K562 (cell line): Measurements from ENCODE around the gene CLIP2. TPM values are rescaled to one million over a fixed set of nuclear protein-coding genes. Genes with fewer than 3 reads are reported as not detected.
A peak's percentile ranks its signal among the peaks of the same experiment; 100 is the strongest.

Experiments
- DPF2 ChIP-seq: fragments of 450-650 bp; IDR thresholded peaks from 2 replicates; pipeline ENCODE4 v1.6.1; 2016
- GATAD2B ChIP-seq: fragments of 450-650 bp; IDR thresholded peaks from 2 replicates; pipeline ENCODE4 v1.6.1; 2017; ENCODE audit warnings: mild to moderate bottlenecking, borderline replicate concordance
- HNRNPK ChIP-seq: fragments of 200-400 bp; formaldehyde crosslinking; IDR thresholded peaks from one replicate; pipeline ENCODE4 v1.6.1; 2018; ENCODE audit warnings: mild to moderate bottlenecking, low read depth, low read length; ENCODE audit not compliant: poor library complexity, severe bottlenecking
- IRF2 ChIP-seq: sonication (generic); formaldehyde crosslinking; IDR thresholded peaks from 2 replicates; pipeline ENCODE4 v1.8.1; 2022; ENCODE audit warnings: mild to moderate bottlenecking, missing genetic modification reagents
- RFX7 ChIP-seq: fragments of 250-450 bp; sonication (Bioruptor Pico); IDR thresholded peaks from 2 replicates; pipeline ENCODE4 v1.5.1; 2021; ENCODE audit warnings: mild to moderate bottlenecking
- SAFB ChIP-seq: fragments of 200-400 bp; formaldehyde crosslinking; IDR thresholded peaks from 2 replicates; pipeline ENCODE4 v1.6.1; 2017; ENCODE audit warnings: low read depth, low read length, borderline replicate concordance
- ZNF24 ChIP-seq: fragments of 450-650 bp; IDR thresholded peaks from 2 replicates; pipeline ENCODE4 v1.6.1; 2016
- polyA plus RNA-seq, 8 experiments: library from polyadenylated mRNA; depleted of rRNA in 4 of 8; stranded (reverse) in 5 of 8; unstranded in 3 of 8; fragments of >200 nt; fragmentation: Nextera tagmentation in 2 of 8; fragmentation: Illumina TruSeq in 1 of 8; extraction: Ambion mirVana in 2 of 8; extraction: Trizol in 1 of 8; gene quantifications; 2 replicates each; pipeline versions ENCODE4 v1.2.1 to v1.2.3, GENCODE V29; 2011 to 2014; ENCODE audit warnings: inconsistent platforms in 1 of 8, missing spikeins in 1 of 8
- total RNA-seq, 7 experiments: library from RNA; depleted of rRNA in 6 of 7; stranded (reverse); fragments of >200 nt in 6 of 7; fragmentation: Illumina TruSeq in 2 of 7; extraction: Trizol in 2 of 7; gene quantifications; 2 replicates each; pipeline versions ENCODE4 v1.2.1 to v1.2.3, GENCODE V29; 2011 to 2021; ENCODE audit warnings: low replicate concordance in 1 of 7
- TF ChIP-seq, protein P1 (sequence below): fragments of 450-650 bp; IDR thresholded peaks from 2 replicates; pipeline ENCODE4 v1.6.1; 2016; ENCODE audit warnings: mild to moderate bottlenecking, moderate library complexity
- TF ChIP-seq, protein P2 (sequence below): fragments of 250-450 bp; sonication (Bioruptor Pico); IDR thresholded peaks from 2 replicates; pipeline ENCODE4 v1.4.0; 2020; ENCODE audit warnings: mild to moderate bottlenecking, moderate library complexity
- TF ChIP-seq, protein P3 (sequence below): conservative IDR thresholded peaks from 2 replicates; pipeline ENCODE4 v1.6.1; 2011; ENCODE audit warnings: low read depth, mild to moderate bottlenecking, low read length; ENCODE audit not compliant: control insufficient read depth
- TF ChIP-seq, protein P4 (sequence below): fragments of 450-650 bp; IDR thresholded peaks from 2 replicates; pipeline ENCODE4 v1.7.0; 2016; ENCODE audit warnings: borderline replicate concordance

CLIP2 gene
- total and polyA plus RNA-seq, 9 of the 15 experiments (the other 6 are each of a cell fraction or from before 2014, with no cell fraction given), result 0.07 to 5.4 (median 2.1) TPM

DNA sequence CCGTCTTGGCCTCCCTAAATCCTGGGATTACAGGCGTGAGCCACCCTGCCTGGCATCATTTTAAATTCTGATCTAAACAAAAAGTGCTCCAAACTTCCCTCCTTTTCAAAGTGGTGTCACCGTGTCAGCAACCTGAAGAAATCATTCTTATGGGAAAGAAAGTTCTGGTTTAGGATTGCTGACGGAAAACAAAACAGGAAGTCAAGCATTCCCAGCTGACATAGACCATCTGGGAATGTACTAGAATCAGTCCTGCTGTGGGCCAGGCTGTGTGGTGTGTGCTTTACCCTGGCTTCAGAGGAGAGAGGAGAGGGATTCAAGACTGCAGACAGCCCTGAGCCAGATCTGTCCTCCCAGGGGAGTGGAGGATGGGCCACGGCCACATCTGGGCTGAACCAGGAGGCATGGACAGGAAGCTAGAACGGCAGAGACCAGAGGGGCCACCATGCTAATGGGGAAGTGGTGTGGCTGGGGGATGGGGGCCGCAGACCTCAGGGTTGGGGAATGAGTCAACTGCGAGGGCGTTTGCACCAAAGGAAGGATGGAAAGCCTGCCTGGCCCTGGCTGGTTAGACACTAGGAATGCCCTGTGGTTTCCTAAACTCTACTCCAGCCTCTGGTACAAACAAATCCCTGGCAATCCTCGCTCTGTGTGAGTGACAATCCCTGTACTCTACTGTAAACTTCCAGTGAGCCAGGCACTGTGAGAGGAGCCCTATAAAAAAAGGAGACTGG lies 16.7 kb upstream of the CLIP2 start (continued):
- TF ChIP-seq, protein P1, sequence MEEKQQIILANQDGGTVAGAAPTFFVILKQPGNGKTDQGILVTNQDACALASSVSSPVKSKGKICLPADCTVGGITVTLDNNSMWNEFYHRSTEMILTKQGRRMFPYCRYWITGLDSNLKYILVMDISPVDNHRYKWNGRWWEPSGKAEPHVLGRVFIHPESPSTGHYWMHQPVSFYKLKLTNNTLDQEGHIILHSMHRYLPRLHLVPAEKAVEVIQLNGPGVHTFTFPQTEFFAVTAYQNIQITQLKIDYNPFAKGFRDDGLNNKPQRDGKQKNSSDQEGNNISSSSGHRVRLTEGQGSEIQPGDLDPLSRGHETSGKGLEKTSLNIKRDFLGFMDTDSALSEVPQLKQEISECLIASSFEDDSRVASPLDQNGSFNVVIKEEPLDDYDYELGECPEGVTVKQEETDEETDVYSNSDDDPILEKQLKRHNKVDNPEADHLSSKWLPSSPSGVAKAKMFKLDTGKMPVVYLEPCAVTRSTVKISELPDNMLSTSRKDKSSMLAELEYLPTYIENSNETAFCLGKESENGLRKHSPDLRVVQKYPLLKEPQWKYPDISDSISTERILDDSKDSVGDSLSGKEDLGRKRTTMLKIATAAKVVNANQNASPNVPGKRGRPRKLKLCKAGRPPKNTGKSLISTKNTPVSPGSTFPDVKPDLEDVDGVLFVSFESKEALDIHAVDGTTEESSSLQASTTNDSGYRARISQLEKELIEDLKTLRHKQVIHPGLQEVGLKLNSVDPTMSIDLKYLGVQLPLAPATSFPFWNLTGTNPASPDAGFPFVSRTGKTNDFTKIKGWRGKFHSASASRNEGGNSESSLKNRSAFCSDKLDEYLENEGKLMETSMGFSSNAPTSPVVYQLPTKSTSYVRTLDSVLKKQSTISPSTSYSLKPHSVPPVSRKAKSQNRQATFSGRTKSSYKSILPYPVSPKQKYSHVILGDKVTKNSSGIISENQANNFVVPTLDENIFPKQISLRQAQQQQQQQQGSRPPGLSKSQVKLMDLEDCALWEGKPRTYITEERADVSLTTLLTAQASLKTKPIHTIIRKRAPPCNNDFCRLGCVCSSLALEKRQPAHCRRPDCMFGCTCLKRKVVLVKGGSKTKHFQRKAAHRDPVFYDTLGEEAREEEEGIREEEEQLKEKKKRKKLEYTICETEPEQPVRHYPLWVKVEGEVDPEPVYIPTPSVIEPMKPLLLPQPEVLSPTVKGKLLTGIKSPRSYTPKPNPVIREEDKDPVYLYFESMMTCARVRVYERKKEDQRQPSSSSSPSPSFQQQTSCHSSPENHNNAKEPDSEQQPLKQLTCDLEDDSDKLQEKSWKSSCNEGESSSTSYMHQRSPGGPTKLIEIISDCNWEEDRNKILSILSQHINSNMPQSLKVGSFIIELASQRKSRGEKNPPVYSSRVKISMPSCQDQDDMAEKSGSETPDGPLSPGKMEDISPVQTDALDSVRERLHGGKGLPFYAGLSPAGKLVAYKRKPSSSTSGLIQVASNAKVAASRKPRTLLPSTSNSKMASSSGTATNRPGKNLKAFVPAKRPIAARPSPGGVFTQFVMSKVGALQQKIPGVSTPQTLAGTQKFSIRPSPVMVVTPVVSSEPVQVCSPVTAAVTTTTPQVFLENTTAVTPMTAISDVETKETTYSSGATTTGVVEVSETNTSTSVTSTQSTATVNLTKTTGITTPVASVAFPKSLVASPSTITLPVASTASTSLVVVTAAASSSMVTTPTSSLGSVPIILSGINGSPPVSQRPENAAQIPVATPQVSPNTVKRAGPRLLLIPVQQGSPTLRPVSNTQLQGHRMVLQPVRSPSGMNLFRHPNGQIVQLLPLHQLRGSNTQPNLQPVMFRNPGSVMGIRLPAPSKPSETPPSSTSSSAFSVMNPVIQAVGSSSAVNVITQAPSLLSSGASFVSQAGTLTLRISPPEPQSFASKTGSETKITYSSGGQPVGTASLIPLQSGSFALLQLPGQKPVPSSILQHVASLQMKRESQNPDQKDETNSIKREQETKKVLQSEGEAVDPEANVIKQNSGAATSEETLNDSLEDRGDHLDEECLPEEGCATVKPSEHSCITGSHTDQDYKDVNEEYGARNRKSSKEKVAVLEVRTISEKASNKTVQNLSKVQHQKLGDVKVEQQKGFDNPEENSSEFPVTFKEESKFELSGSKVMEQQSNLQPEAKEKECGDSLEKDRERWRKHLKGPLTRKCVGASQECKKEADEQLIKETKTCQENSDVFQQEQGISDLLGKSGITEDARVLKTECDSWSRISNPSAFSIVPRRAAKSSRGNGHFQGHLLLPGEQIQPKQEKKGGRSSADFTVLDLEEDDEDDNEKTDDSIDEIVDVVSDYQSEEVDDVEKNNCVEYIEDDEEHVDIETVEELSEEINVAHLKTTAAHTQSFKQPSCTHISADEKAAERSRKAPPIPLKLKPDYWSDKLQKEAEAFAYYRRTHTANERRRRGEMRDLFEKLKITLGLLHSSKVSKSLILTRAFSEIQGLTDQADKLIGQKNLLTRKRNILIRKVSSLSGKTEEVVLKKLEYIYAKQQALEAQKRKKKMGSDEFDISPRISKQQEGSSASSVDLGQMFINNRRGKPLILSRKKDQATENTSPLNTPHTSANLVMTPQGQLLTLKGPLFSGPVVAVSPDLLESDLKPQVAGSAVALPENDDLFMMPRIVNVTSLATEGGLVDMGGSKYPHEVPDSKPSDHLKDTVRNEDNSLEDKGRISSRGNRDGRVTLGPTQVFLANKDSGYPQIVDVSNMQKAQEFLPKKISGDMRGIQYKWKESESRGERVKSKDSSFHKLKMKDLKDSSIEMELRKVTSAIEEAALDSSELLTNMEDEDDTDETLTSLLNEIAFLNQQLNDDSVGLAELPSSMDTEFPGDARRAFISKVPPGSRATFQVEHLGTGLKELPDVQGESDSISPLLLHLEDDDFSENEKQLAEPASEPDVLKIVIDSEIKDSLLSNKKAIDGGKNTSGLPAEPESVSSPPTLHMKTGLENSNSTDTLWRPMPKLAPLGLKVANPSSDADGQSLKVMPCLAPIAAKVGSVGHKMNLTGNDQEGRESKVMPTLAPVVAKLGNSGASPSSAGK, result no peak; the same call in 1 of the 2 replicates
- TF ChIP-seq RFX7 (CRISPR knock-in tag) (no peak), DPF2 (peak; percentile 75), IRF2 (no peak), SAFB (no peak), ZNF24 (no peak), GATAD2B (no peak), HNRNPK (no peak)
- TF ChIP-seq, protein P2, sequence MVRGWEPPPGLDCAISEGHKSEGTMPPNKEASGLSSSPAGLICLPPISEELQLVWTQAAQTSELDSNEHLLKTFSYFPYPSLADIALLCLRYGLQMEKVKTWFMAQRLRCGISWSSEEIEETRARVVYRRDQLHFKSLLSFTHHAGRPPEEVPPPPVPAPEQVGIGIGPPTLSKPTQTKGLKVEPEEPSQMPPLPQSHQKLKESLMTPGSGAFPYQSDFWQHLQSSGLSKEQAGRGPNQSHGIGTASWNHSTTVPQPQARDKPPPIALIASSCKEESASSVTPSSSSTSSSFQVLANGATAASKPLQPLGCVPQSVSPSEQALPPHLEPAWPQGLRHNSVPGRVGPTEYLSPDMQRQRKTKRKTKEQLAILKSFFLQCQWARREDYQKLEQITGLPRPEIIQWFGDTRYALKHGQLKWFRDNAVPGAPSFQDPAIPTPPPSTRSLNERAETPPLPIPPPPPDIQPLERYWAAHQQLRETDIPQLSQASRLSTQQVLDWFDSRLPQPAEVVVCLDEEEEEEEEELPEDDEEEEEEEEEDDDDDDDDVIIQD (CRISPR knock-in tag), result no peak
- TF ChIP-seq, protein P3, sequence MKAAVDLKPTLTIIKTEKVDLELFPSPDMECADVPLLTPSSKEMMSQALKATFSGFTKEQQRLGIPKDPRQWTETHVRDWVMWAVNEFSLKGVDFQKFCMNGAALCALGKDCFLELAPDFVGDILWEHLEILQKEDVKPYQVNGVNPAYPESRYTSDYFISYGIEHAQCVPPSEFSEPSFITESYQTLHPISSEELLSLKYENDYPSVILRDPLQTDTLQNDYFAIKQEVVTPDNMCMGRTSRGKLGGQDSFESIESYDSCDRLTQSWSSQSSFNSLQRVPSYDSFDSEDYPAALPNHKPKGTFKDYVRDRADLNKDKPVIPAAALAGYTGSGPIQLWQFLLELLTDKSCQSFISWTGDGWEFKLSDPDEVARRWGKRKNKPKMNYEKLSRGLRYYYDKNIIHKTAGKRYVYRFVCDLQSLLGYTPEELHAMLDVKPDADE, result no peak; the same call in 1 of the 2 replicates
- TF ChIP-seq, protein P4, sequence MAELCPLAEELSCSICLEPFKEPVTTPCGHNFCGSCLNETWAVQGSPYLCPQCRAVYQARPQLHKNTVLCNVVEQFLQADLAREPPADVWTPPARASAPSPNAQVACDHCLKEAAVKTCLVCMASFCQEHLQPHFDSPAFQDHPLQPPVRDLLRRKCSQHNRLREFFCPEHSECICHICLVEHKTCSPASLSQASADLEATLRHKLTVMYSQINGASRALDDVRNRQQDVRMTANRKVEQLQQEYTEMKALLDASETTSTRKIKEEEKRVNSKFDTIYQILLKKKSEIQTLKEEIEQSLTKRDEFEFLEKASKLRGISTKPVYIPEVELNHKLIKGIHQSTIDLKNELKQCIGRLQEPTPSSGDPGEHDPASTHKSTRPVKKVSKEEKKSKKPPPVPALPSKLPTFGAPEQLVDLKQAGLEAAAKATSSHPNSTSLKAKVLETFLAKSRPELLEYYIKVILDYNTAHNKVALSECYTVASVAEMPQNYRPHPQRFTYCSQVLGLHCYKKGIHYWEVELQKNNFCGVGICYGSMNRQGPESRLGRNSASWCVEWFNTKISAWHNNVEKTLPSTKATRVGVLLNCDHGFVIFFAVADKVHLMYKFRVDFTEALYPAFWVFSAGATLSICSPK, result no peak
